Activated CD8-positive, alpha-beta memory T cell treated with anti-CD3 and anti-CD28 coated beads for 1 hour (primary cell): Measurements from ENCODE around the gene RANBP17.
"Not testable (repeated sequence)": the region's sequence is repeated elsewhere in the genome, so short reads cannot be mapped to it uniquely, and the experiment has no call there.

Source experiments
- DNase-seq, 2 donors: peaks; one replicate each; pipeline ENCODE4 v3.0.0-alpha.2; 2020; ENCODE audit warnings: low read depth in 1 of 2; ENCODE audit errors: extremely low read depth in 1 of 2

The RANBP17 gene

DNA sequence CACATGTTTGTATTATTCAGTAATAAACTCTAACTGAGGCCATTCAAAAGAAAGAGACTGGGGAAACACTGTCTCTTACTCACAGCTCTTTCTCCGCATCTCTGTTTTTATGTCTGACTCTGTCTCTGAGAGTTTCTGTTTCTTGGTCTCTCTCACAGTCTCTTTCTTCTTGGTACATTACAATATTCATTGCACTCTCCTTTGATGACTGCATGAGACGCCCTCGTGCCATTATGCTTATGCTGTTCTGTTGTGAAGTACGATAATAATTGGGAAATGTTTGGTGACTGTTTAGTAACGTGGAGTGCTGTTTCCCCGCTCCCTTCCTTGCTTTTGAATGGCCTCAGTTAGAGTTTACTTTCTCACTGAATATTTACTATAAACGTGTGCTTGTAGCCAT lies 421.9 kb downstream of the RANBP17 start:
- no peak for DNase-seq

DNA sequence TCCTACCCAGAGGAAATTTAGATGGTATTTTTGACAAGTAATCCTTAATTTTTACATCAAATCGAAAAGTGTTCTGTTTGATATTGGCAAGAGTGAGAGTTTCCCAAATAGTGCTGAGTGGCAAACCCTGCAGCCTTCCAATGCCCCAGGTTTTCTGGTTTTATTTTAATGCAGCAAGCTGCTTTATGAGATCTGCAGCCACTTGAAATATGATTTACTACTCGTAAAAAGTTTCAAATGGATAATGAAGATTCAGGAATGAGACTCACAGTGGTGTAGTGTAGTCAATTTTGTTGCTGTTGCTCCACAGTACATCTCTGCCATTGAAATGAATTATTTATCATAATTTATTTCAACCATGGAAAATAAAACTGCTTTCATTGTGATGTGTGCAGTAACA lies 423.6 kb downstream of the RANBP17 start:
- DNase-seq, result no peak

DNA sequence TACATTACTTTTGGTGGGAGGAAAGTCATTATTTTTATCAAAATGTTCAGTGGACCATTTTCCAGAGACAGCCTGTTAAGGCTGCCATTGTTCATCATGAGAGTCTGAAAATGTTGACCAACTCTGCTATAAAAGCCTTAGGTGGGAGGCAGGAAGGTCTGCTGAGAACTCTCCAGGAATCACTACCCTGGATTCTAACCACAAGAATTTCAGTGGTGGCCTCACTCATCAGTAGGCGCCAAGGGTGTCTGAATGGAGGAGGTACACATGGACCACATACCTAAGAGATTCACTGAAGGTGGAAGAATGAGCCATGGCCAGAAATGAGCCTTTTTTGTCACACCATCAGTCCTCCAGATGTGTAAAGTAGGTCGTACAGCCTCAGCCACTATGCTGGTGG lies 426.2 kb downstream of the RANBP17 start:
- no peak for DNase-seq

DNA sequence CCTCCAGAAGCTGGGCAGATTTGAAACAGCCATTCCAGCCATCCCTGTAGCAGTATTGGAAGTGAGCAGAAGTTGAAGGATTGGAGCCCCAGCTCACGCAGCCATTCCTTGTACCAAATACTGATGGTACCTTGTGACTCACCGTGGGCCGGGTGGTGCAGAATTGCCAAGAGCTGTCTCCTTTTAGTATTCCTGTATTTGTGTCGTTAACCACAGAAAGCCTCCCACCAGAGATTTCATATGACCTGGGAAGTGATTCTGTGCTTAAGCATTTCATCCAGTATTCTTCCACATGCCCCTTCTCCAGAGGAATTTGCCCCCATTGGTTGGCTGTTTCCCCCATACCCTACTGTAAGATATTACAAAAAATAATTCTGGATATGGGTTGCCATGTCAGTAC lies 429.6 kb downstream of the RANBP17 start:
- DNase-seq, result no peak

DNA sequence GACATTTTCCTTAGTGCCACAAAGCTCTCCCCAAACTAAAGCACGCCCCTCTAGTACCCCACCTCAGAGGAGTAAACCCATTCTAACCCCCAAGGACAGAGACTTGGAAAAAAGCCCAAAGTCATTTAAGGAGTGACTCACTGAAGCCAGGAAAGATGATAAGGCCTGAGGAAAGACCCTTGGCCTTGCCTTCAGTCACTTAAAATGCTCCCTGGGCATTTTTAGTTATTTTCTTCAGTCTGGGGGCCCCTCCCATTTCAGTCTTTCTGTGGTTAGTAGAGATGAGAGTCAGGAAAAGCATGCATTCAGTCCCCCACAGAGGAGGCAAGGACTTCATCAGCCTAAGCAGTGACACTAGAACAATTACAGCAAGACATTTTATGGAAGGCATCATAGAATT lies 433.5 kb downstream of the RANBP17 start:
- no peak for DNase-seq

DNA sequence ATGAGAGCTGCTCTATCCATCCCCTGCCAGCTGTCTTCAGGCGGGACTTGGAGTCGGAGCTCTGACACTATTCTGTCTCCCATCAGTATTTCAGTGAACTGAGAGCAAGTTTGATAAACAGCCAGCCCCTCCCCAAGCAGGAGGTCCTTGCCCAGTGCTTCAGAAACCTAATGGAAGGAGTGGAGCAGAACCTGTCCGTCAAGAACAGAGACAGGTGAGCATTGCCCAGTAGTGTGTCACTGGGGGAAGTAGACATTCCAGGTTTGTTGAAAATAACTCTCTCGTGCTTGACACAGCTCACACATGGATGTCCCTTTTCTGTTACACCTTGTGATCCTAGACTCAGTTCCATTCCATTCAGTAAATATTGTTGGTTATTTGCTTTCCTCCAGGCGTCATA lies 434.0 kb downstream of the RANBP17 start:
- no peak for DNase-seq

DNA sequence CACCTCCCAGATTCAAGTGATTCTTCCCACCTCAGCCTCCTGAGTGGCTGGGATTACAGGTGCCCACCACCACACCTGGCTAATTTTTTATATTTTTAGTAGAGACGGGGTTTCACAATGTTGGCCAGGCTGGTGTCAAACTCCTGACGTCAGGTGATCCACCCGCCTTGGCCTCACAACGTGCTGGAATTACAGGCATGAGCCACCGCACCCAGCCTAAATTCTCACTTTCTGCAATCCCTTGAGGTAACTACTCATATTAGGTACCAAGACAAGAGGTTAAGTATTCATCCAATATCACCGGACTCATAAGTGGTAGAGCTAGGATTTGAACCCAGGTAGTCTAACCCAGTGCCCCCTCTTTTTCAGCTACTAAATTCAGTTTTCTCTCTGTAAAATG lies 436.1 kb downstream of the RANBP17 start:
- not testable (repeated sequence) for DNase-seq

DNA sequence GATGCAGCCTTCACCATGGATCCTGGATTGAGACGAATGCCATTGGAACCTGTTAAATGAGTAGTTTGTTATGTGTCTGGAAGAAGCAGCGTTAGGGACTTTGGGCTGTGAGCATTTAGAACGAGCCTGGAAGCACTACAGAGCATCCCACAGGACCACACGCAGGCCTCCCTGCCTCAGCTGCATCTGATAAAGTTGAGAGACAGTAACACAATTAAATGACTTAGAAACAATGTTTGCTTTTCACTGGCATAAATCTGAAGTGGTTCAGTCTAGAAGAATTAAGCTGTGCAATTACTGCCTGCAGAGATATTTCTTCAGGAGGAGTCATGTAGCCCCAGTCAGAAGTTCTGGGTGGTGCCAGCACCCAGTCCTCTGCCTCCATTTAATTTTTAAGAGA lies 437.4 kb downstream of the RANBP17 start:
- DNase-seq, result no peak

DNA sequence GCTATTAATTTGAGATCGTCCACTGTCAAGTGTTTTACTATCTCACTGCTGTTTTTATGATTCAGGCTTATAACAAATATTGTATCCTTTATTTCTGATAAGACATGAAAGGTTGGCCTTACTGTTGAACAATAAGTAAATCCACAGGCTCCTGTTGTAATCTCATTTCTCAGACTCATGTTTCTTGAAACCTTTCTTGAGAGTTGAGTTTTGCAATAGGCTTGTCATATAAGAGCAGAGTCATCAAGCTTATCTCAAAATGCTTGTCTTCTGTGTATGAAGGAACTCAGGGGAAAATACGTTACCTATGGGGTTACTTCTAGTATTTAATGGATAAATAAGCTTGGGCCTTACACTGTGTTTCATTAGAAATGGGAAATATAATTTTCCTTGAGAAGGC lies 438.0 kb downstream of the RANBP17 start:
- no peak for DNase-seq

DNA sequence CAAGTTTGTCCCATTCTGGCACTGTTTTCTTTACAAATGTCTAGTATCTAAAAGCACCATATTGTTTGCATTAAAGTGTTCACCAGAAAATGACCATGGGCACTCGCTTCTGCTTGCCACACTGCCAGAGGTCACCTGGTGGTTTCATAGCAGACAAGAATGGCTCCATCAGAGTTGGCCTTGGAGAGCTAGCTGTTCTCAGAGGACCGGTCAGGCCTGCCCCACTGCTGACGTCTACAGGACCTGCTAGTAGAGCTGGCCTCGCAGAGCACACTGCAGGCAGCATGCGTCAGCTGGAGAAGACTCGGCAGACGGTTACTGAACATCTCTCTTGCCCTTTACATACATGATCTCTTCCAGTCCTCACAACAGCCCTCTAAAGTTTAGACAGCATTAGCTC lies 438.5 kb downstream of the RANBP17 start:
- no peak for DNase-seq

DNA sequence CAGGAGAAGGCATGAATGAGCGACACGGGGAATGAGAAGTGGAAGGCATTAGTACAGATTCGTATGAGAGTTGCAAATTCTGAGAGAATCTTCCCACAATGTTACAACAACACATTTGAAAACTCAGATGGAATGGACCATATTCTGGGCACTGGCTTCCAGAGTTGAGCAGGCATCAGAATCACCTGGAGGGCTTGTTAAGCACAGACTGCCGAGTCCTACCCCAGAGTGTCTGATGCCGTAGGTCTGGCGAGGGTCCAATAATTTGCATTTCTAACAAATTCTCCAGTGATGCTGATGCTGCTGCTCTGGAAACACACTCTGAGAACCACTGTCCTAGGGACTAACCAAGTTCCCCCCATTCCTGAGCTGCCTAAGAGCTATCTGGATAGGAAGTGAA lies 444.3 kb downstream of the RANBP17 start:
- no peak for DNase-seq

DNA sequence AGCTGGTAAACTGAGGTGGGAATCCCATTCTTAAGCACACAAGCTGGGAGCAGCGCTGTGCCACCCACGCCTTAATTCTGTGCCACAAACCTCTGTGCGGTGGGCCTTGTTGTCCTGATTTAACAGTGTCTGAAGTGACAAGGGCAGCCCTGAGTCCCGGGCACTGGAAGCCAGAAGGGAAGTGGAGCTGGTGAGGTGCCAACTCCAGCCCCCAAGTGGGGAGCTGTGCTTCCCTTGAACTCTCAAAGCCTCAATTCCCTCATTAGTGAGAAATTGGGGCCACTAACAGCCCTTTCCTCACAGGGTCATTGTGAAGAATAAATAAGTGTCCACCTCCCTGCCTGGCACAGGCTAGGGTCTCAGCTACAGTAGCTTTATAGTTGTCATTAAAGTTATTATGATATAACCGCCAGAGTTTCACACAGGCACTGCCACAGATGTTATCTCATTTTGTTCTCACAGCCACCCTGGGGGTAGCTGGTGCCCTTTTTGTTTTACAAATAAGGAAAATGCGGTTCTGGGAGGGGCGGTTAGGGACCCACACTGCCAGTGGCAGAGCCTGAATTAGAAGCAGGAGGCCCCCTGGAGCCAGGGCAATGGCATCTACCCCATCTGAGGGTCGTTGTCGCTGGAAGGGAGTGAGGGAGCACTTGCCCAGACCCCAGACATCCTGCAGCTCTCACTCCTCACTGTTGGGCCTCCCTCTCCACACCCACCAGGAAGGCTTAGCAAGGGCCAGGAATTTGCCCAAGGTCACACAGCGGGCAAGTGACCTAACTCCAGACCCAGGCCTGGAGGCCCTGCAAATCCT lies 445.2 kb downstream of the RANBP17 start:
- DNase-seq, result no peak

DNA sequence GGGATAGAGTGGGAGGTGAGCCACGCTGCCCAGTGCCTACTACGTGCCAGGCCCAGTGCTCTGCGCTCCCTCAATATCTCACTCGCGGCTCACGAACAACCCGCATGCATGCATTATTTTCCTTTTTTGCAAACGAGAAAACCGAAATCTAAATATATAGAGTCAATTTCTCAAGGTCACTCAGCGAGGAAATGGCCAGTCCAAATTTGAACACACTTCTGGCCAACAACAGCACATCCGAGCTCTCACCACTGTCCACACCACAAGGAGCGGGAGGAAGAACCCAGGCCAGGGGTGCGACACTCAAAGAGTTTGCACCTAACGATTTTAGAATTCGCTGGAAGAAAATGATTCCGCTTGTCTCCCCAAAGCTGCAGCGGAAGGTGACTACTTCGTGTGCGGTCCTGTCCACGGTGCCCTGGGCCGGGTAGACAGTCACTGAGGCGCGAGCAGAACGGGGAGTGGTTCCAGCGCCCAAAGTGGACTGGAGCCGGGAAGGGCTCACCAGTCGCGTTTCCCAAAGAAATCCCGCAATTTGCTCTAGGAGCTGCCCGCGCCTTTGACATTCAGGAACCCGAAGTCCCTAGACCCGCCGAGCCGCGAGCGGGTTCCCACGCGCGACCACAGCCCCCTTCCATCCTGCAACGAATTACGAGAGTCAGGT lies 446.1 kb downstream of the RANBP17 start:
- no peak for DNase-seq

DNA sequence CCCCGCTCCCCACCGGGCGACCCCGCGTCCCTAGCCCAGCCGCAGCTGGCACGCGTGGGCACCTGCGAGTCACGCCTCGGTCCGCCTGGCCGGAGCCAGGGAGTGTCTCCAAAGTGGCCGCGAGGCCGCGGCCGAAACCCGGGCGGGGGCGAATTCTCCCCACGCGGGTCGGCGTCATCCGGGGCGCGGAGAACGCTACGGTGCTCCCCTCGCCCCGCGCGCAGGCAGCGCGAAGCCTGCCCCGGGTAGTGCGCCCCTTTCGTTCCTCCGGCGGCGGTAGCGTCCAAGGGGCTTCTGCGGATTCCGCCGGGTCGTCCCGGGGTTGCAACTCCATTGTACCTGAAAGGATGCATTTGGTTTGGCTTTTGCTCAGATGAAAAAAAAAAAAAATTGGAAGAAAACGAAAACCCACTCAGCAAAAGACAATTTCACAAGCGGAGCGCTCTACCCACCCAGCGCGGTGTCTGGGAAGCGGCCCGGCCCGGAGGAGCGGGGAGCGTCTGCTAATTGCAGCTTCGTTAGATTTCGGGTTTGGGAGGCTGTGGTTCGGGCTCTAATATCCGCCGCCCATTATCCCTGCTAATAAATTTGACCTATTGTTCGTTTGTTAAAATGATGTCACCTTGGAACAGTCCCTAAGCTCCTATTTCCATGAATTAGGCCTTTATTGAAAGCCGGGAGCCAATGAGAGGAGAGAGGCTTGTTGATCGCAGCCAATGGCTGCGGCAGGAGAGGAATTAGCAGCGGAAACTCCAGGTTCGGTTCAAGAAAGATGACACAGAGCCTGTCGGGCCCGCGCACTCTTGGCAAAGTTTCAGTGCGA lies 446.8 kb downstream of the RANBP17 start, which contains the start of gene TLX3:
Gene TLX3 (plus strand): TSS at position 796 of the 823 bp plus-strand sequence. CDS start 118 bp downstream, outside the sequence.
- DNase-seq, result no peak

DNA sequence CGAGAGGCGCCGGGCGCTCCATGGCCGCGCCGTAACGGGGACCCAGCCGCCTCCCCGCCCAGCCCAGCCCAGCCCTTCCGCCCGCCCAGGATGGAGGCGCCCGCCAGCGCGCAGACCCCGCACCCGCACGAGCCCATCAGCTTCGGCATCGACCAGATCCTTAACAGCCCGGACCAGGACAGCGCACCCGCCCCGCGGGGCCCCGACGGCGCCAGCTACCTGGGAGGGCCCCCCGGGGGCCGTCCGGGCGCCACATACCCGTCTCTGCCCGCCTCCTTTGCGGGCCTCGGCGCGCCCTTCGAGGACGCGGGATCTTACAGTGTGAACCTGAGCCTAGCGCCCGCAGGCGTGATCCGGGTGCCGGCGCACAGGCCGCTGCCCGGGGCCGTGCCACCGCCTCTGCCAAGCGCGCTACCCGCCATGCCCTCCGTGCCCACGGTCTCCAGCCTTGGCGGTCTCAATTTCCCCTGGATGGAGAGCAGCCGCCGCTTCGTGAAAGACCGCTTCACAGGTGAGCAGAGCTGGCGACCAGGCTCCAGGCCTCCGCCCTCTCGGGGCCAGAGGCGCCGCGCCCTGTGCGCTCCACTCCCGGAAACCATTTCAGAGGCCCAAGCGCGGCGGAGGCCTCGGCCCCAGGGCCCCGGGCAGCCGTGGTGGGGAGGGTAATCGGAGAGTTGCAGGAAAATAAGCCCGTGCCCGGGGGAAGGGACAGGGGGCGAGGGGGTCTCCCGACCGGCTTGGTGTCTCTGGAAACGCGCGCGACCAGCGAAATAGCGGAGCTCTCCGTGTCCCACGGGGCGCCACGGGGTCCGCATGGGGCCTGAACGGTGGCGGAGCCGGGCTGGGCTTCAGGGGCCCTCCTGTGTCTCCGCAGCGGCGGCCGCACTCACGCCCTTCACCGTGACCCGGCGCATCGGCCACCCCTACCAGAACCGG lies 447.7 kb downstream of the RANBP17 start:
- no peak for DNase-seq

DNA sequence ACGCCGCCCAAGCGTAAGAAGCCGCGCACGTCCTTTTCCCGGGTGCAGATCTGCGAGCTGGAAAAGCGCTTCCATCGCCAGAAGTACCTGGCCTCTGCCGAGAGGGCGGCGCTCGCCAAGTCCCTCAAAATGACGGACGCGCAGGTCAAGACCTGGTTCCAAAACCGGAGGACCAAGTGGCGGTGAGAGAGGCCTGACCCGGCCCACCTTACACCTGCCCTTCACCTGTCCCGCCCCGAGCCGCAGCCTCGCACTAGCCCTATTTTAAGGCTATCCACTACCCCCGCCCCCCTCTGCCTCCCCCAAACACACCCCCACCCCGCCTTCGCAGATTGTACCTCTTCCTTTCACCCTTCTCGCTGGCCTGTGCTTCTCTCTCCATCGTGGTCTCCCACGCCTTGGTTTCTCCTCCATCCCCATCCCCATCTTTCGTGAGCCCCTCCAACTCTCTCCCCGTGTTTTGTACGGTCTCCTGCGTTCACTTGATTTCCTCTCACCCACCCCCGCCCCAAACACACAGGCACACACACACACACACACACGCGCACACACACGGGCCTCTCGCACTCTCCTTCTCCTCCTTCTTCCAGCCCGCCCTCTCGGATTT lies 448.5 kb downstream of the RANBP17 start:
- no peak for DNase-seq

DNA sequence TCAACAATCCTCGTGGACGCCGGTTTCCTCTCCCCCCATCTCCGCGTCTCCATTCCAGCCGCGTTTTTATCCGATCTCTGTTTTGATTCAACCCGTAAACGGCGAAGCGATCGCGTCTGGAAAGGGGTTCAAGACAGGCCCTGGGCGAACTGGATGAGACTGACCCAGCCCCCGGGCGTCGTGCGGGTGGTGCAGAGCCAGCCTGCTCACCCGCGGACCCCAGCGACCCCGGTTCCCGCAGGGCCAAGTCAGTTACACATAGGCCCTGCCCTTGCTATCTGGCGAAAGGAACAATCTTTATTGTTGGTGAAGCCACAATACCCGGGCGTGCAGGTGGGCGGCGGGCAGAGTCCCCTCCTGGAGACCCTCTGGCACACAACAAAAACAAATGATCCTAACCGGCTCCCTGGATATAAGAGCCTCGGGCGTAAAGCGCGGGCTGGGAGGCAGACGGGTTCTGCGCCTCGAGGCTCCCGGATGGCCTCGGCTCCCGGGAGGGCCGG lies 449.1 kb downstream of the RANBP17 start:
- DNase-seq, result no peak

DNA sequence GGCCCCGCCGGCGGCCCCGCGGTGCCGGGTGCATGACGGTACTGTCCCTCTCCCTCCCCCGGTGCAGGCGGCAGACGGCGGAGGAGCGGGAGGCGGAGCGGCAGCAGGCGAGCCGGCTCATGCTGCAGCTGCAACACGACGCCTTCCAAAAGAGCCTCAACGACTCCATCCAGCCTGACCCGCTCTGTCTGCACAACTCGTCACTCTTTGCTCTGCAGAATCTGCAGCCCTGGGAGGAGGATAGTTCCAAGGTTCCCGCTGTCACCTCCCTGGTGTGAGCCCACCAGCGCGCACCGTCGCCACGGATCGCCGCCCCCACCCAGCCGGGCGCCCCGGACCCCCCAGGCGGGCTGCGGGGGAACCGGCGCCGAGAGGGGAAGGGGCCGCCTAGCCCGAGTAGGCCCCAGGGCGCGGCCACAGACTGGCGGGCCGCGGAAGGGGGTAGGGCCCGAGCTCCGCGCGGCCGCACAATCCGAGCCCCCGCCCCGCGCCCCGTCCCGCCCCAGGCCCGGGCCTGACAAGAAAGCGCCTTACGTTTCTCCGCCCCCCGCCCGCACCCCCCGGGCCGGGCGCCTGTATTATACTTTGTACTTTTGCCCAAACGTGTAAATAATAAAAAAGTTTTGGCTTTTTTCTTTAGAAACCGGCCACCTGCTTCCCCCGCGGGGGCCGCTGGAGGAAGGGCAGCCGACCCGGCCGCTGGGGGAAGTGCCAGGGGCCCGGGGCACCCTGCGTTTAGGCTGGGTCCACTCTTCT lies 449.7 kb downstream of the RANBP17 start:
- no peak for DNase-seq
